LNCAP (cell line): ENCODE results near the gene RAPGEF5.

ENCODE experiments used
- TF ChIP-seq, protein P1 (sequence below): fragments of 450-650 bp; IDR thresholded peaks from 2 replicates; pipeline ENCODE4 v1.5.1; 2017; ENCODE audit warnings: mild to moderate bottlenecking

The RAPGEF5 gene

DNA sequence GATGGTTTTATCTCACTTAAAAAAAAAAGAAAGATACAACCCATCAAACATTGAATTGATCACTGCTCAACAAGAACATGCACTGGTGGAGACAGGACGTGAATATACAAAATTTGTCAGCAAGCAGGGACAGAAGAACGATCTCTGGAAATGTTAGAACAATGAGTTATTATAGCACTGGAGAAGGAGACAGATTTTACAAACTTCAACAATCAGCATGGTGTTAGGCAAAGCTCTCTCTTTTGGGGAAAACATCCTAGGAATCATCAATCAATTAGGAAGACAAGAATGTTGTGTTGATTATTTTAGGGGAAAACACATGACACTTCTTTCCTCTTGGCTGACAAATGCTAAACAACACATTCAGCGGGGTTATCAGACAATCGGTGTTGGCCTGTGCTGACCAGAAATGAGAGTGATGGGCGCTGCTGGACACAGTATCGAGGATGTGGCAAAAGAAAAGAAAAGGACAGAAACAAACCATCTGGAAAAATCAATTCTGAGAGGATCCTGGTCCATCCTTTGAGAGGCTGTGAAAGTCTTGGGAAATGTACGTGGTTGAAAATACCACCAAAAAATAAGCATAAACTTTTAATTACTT is 103.9 kb downstream of the RAPGEF5 start:
- TF ChIP-seq, protein P1, sequence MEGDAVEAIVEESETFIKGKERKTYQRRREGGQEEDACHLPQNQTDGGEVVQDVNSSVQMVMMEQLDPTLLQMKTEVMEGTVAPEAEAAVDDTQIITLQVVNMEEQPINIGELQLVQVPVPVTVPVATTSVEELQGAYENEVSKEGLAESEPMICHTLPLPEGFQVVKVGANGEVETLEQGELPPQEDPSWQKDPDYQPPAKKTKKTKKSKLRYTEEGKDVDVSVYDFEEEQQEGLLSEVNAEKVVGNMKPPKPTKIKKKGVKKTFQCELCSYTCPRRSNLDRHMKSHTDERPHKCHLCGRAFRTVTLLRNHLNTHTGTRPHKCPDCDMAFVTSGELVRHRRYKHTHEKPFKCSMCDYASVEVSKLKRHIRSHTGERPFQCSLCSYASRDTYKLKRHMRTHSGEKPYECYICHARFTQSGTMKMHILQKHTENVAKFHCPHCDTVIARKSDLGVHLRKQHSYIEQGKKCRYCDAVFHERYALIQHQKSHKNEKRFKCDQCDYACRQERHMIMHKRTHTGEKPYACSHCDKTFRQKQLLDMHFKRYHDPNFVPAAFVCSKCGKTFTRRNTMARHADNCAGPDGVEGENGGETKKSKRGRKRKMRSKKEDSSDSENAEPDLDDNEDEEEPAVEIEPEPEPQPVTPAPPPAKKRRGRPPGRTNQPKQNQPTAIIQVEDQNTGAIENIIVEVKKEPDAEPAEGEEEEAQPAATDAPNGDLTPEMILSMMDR, result no peak

DNA sequence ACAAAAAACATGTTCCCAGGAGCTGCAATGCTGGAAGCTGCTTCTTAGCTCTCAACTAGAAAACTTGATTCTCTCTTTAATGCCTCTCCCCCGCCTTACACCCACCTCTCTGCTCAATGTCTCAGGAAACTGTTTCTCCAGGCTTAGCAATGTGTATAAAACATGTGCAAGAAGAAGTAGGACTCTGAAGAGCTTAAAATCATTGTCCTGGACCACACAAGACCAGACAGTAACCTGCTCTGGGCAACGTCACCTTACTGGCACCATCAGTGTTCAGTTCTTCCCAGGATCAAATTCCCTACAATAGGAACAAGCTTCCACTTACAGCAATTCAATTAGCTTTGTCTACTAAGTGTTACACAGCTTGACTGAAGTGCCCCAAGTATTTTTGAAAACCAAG is 104.9 kb downstream of the RAPGEF5 start:
- TF ChIP-seq, protein P1, result no peak

DNA sequence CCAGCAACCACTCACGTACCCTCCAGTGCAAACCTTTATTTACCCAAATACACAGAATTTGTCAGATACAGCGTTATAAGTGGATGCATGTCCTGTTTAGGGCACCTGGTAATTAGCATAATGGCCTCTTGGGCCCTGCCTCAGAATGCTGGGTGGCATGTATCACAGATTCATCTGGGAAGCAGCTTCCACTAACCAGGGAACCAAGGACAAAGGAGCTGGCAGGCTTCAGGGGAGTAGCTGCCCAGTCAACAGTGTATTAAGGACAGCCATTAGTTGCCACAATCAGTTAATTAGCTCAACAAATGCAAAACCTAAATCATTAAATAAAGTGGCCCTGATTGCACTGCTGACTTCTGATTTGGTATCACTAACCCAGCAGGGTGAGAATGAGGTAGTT is 105.7 kb downstream of the RAPGEF5 start:
- TF ChIP-seq, protein P1, result no peak

DNA sequence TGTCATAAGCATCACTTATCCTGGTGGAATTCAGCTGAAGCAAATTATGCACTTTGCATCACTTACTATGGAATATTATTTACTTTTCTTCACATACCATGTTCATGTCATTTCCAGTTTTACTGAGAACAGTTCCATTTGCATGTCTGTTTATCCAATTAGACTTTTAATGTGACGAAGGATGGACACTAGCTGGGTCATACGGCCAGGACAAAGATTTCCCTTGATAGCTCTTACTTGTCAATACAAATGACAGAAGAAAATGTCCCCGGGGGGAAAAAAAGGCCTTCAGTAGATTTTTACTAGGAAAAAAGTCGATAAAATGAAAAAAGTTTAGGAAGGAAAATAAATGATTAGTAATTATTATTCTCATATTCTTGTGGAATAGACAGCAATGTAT is 106.6 kb downstream of the RAPGEF5 start:
- TF ChIP-seq, protein P1, result no peak

DNA sequence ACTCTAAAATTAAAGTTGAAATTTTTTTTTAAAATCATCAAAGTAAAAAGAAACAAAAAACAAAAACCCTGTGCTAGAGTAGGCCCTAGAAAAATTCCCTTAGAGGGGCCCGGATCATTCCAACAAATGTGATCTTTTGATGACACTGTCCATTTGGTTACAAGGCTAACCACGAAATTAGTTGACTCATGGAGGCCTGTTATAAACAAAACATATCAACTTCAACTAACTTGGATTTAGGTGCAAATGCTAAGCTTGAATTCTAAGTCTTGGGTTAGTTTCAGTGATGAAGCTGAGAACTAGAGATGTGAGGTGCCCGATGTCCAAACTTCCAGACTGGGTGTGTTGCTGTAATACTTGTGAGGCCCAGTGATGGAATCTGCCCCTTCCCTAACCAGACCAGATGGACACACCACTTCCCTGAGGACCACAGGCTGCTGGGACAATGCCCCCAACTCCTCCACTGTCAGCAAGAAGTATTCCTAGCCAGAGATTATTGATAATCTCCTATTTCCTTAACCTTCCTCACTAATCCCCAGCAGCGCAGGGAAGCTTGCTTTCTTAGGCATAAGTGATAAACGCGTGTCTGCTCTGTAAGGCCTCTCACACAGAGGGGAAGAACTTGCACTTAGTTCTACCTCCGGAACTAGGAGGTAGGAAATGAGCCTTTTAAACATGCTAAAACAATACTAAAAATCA is 108.7 kb downstream of the RAPGEF5 start:
- TF ChIP-seq, protein P1, result no peak

DNA sequence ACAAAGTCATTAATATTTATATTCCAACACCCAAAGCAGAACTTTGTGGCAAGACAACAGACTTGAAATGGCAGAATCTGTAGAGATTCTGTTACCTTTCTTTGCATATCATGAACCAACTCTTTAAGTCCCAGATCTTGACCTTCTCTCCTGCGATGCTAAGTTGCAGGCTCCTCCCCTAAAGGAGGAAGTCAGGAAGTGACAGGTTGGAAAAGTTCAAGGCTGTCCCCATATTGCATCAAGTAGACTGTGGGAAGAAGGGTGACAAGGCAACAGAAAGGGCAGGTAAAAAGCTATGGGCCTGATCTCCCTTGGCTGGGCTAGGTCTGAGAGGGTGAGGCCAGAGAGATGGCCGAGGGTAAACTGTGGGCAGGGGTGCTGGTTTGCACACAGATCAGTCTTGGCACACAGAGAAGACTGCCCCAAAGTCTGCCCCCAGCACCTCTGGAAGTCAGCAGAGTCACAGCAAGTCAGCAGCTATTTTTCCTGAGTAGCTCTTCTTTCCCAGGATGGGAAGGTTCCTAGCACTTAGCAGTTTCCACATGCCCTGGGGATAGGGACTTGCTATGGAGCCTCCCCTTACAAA is 115.1 kb downstream of the RAPGEF5 start:
- TF ChIP-seq, protein P1, result no peak

DNA sequence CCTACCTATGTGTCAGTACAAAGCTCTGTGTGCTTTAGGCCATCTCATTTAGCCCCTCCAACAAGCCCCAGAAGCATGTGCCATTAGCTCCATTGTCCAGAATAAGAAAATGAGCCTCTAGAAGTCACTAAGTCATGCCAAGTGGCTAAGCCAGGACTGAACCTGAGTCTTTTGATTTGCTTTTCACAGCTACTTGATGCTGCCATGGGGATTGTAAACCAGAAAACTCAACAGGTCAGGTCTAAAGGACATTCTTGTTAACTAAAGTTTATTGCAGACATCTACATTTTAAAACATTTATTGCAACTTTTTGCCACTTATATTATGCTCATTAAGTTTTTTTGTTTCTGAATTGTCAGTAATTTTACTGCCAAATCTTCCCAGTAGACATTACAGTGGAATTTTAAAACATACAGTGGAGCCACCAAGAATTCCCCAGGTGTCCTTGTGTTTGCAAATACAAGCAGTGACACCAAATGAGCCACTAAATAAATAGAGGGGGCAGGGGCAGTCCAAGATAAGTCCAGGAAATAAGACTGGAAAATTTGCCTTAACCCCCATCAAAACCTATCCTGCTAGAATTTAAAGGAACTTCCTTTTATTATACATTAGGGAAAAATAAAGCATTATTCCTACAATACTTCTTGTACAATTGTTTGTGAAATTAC is 115.9 kb downstream of the RAPGEF5 start:
- TF ChIP-seq, protein P1, result no peak
